Left ventricle myocardium inferior (tissue), 1 donor: ENCODE data around the gene MYRIP. TPM values are rescaled to one million over a fixed set of nuclear protein-coding genes. Genes with fewer than 3 reads are reported as not detected.
A peak's percentile ranks its signal among the peaks of the same experiment; 100 is the strongest.

Experiments
- DNase-seq: peaks from one replicate; pipeline ENCODE4 v3.0.0-alpha.2; 2020
- H3K27ac ChIP-seq: fragments of 200-600 bp; replicated peaks from 2 replicates; pipeline ENCODE4 v1.8.0; 2021
- H3K27me3 ChIP-seq: fragments of 200-600 bp; 2 replicates; pipeline ENCODE4 v1.8.0; 2021; ENCODE audit warnings: low read depth
- H3K36me3 ChIP-seq: fragments of 200-600 bp; 2 replicates; pipeline ENCODE4 v1.8.0; 2021
- H3K4me1 ChIP-seq: fragments of 200-600 bp; 2 replicates; pipeline ENCODE4 v1.8.0; 2021
- H3K4me3 ChIP-seq: fragments of 200-600 bp; 2 replicates; pipeline ENCODE4 v1.8.0; 2021; ENCODE audit warnings: mild to moderate bottlenecking, moderate library complexity
- H3K9me3 ChIP-seq: fragments of 200-600 bp; replicated peaks from 2 replicates; pipeline ENCODE4 v1.8.0; 2021
- CTCF ChIP-seq: fragments of 200-600 bp; IDR thresholded peaks from 2 replicates; pipeline ENCODE4 v1.8.0; 2021; ENCODE audit warnings: antibody characterized with exemption, mild to moderate bottlenecking, borderline replicate concordance
- intact Hi-C: fragments of 100-400 bp; cut with micrococcal nuclease; formaldehyde crosslinking; loops from one replicate; pipeline ENCODE4 v1.11.0; 2022
- total RNA-seq: library from RNA; stranded (reverse); fragmentation: NEBNext Ultra II Directional; extraction: Animal tissue kit (Norgen Biotek cat#: 25700); gene quantifications from one replicate; pipeline ENCODE4 v1.2.1, GENCODE V29; 2021
- donor health status: DM: no; HTN: yes; CAD: no; lungs with severe emphysema.

Gene MYRIP
- total RNA-seq, 1 donor from 2014 or later: 1.5 TPM

GRCh38 chr3:39910826-39911464 is 101.5 kb downstream of the MYRIP start:
- intact Hi-C loops: no loop called here
- H3K27me3 ChIP-seq: no peaks in the 10 kb centered on the region
- H3K27ac ChIP-seq: peak overlapping the region; percentile 32
- H3K4me1 ChIP-seq: peaks cover 17% of the 10 kb centered on the region
- TF ChIP-seq CTCF: no peak
- H3K9me3 ChIP-seq: no peaks in the 10 kb centered on the region
- H3K36me3 ChIP-seq: no peaks in the 10 kb centered on the region
- H3K4me3 ChIP-seq: no peak overlapping the region
- DNase-seq: no peak

GRCh38 chr3:39911465-39912309 is 102.3 kb downstream of the MYRIP start:
- no peak overlapping the region for H3K4me3 ChIP-seq
- no peaks in the 10 kb centered on the region for H3K27me3 ChIP-seq
- no peak for TF ChIP-seq CTCF
- peak overlapping the region; percentile 32 for H3K27ac ChIP-seq
- H3K4me1 ChIP-seq: peaks cover 17% of the 10 kb centered on the region
- DNase-seq: no peak
- intact Hi-C loops: no loop called here
- no peaks in the 10 kb centered on the region for H3K36me3 ChIP-seq
- H3K9me3 ChIP-seq: no peaks in the 10 kb centered on the region

GRCh38 chr3:39915027-39915426 is 105.6 kb downstream of the MYRIP start:
- no peak for TF ChIP-seq CTCF
- H3K27ac ChIP-seq: no peak overlapping the region
- H3K27me3 ChIP-seq: no peaks in the 10 kb centered on the region
- peaks cover 6% of the 10 kb centered on the region for H3K4me1 ChIP-seq
- H3K4me3 ChIP-seq: no peak overlapping the region
- H3K9me3 ChIP-seq: no peaks in the 10 kb centered on the region
- no peak for DNase-seq
- H3K36me3 ChIP-seq: no peaks in the 10 kb centered on the region
- intact Hi-C loops: no loop called here

- no peaks in the 10 kb centered on the region for H3K27me3 ChIP-seq
- no peak overlapping the region for H3K4me3 ChIP-seq
- no peaks in the 10 kb centered on the region for H3K36me3 ChIP-seq
- no peaks in the 10 kb centered on the region for H3K4me1 ChIP-seq
- TF ChIP-seq CTCF: no peak
- no peak for DNase-seq
- no peak overlapping the region for H3K27ac ChIP-seq
- intact Hi-C loops: no loop called here
- no peaks in the 10 kb centered on the region for H3K9me3 ChIP-seq
Measured at GRCh38 chr3:39917065-39917773, 107.8 kb downstream of the MYRIP start.

GRCh38 chr3:39919281-39919680 is 109.9 kb downstream of the MYRIP start:
- TF ChIP-seq CTCF: no peak
- intact Hi-C loops: no loop called here
- DNase-seq: no peak
- H3K27ac ChIP-seq: no peak overlapping the region
- peaks cover 9% of the 10 kb centered on the region for H3K9me3 ChIP-seq
- no peaks in the 10 kb centered on the region for H3K27me3 ChIP-seq
- H3K4me1 ChIP-seq: no peaks in the 10 kb centered on the region
- no peak overlapping the region for H3K4me3 ChIP-seq
- H3K36me3 ChIP-seq: no peaks in the 10 kb centered on the region
